HG03025 (cell line): ENCODE data around the gene DPP10.

Source experiments
- ATAC-seq: cut with Tn5 transposase; IDR thresholded peaks from one replicate; pipeline ENCODE4 v1.9.1; 2021; ENCODE audit warnings: mild to moderate bottlenecking, moderate library complexity; ENCODE audit not compliant: unreplicated experiment, low FRiP score

The DPP10 gene

DNA sequence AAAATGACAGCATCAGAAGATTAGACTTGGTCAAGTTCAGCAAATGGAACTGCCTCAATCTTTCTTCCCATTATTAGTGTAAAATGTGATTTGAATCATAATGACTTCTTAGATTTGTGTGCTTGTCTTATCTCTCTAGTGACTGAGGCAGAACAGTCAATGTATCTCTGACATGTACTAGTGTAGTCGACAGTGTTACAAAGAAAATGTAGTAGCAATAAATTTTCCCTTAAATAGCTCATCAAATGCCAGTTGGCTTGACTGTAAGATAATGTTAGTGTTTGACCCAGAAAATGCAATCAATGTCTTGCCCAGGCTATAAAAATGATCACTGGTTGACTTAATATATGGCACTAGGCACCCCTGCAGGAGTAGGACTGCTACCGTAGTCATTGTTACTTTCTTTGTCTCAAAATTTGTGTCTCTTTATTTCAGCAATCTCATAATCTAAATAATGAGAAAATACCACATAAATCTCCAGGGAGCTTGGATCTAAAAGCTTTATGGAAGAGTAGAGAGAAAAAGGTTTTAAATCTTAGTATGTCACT is 1336.7 kb downstream of the DPP10 start:
- no peak for ATAC-seq

GRCh38 chr2:115782286-115782685 is 1339.8 kb downstream of the DPP10 start:
- no peak for ATAC-seq

DNA sequence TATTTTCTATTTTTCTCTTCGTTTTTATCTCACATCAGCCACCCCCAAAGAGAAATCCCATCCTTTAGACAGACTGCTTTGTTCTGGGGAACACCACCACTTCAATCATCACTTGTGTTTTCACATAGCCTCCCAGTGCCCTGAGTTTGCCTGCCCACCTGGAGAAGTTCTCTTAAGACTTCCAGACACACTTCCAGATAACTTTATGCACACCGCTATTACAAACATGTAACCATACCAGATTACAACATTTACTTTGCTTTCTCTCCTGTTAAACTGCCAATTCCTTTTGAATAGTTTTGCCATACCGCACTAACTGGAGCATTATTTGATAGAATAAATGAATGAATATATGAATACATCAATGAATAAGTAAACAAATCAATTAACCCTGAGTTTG is 1353.6 kb downstream of the DPP10 start:
- ATAC-seq, result no peak

- ATAC-seq, result no peak
Measured at GRCh38 chr2:115807276-115807675, 1364.8 kb downstream of the DPP10 start.

GRCh38 chr2:115825912-115826311 is 1383.5 kb downstream of the DPP10 start:
- no peak for ATAC-seq

DNA sequence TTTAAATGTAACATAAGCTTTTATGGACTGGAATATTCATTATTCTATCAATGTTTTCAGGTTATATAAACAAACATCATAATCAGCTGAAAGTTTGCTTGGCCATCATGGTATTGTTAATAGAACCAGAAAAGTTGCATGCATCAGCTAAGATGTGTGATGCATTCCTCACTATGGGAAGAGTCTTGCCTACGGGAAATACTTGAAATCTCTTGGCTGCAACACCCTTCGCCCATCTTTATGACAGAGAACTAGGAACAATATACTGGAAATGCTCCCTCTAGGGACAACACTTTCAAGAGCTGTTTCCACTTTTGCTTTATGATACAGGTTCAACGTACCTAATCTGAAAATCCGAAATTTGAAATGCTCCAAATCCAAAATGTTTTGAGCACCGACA is 1390.8 kb downstream of the DPP10 start:
- ATAC-seq, result no peak

DNA sequence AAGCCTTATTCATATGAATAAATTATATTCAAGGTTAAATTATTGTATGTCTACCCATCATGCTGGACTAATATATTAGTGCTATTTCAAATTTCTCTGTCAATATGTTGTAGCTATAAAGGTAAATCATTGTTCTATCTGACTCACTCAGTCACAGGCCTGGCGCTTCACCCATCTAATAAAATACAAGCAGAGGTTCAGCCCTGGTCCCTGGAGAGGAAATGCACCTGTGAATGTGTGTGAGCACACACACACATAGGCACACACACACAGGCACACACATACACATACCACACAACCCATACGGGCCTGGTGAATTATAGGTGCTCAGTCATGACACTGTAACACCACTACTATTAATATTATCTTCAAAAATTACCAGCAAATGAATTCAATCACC is 1396.1 kb downstream of the DPP10 start:
- no peak for ATAC-seq

DNA sequence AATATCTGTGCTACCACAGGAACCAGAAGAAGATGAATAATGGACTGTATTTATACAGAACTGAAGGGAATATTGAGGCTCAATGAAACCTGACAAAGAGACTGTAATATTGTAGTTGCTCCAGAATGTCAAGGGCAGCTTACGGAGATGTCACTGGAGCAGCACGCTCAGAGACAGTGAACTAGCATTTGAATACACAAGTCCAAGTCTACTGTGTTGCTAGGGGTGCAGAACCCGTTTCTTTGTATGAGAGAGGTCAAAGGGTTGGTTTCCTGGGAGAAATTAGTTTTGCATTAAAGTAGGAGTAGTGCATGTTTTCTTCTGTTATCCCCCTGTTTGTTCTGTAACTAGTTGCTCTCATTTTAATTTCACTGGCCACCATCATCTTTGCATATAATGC is 1399.9 kb downstream of the DPP10 start:
- no peak for ATAC-seq

DNA sequence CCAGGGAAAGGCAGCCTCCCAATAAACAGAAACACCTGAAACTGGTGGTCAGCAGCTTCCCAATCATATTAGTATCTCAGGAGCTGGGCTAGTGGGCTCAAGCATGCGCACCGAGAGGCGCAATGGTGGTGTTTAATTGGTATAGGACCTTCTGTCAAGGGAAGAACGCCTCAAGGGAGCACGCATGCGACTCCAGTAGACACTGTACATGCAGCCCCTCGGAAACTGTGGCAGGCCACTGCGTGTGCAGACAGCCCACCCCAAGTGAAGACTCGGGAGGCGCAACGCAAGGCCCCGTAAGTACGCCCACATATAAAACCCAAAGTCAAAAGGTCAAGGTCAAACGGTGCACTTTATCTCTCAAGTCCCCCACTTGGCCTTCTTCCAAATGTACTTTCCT is 1405.8 kb downstream of the DPP10 start:
- no peak for ATAC-seq

DNA sequence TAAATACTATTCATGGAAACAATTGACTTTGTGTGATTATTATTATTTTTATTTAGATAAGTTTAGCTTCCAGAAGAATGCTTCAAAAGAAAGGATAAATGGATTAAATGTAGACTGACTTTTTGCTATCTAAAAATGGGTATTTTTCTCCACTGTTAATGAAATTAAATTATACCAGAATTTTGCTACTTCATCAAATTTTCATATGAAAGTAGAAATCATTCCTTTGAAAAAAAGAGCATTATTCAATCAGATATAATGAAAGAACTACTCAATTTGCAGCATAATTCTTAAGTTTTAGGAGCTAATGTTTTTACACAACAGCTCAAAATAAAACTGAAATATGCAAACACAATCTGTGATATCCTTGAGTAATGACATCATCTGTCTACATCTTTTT is 1424.6 kb downstream of the DPP10 start:
- no peak for ATAC-seq

DNA sequence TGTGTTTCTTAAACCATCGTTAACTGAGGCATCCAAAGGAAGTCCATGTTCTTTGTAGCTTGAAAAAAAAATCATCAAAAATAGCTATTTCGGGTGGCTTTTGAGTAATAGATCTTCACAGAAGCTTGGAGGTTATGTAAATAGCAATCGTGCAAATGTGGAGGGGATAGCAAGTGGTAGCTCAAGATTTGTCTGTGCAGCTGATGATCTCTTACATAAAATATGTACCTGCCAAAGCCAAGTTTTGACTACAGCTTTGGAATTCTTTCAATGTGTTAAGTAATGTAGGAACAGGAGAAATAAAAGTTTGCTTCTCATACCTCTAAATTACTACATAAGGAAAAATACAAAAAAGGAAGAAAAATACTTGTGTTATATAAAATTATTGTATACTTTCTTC is 1432.0 kb downstream of the DPP10 start:
- ATAC-seq, result no peak

- no peak for ATAC-seq
Measured at GRCh38 chr2:115880558-115880957, 1438.1 kb downstream of the DPP10 start.

DNA sequence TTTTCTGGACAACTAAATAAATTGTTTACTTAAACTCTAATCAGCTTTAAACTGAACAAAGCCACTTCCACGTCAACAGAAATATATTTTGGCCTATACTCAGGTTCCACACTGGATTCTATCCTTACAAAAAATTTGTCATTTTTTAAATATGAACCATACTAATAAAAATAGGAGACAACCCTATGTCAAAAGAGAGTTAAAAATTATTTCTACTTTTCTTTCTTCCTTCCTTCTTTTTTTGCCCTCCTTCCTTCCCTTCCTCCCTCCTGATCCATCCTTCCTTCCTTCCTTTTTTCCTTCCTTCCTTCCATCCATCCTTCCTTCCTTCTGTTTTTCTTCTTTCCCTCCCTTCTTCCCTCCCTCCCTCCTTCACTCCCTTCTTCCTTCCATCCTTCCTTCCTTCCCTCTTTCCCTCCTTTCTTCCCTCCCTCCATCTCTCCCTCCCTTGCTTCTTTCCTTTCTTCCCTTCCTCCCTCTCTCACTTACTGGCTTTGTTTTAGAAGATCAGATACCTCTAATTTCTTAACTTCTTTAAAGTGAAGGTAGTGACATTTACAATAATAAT is 1444.9 kb downstream of the DPP10 start:
- no peak for ATAC-seq
